ENCODE results near the gene CTBP2. TPM values are rescaled to one million over a fixed set of nuclear protein-coding genes. Genes with fewer than 3 reads are reported as not detected.
"Not testable (repeated sequence)": the region's sequence is repeated elsewhere in the genome, so short reads cannot be mapped to it uniquely, and the experiment has no call there.

Gene CTBP2
- total RNA-seq, 1 donor from 2014 or later = 94.5 TPM

DNA sequence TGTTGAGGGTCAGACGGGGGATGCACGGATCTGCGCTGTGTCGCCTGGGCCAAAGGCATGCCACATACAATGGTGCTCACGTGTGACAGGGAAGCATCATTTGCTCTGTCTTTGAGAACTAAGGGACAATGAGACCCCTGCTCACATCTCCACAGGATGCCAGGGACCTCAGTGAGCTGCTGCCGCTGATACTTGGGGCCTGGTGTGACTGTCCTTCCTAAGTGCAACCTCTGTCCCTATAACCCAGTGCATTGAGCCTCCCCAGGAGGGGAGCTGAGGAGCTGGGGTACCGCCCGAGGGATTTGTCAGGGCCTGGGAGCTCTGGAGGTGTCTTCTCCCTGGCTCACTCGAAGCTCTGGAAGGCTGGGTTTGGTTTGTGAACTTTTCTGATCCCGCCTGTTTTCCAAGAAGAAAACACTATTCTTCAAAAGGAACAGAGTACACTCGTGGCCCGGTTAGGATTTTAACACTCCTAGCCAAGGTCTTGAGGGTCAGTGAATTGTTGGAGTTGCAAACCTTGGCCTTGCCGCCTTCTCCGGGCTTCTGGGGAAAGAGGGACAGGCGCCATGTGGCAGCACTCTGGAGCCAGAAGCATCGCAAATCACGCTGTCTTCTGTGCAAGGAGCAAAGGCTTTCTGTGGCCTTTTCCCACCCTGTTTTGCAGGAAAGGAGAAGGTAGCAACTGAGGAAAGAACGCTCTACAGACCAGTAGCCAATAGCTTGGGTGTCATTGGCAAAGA, 26.2 kb upstream of the CTBP2 start:
- no peak for DNase-seq (ENCODE audit: low spot score)

DNA sequence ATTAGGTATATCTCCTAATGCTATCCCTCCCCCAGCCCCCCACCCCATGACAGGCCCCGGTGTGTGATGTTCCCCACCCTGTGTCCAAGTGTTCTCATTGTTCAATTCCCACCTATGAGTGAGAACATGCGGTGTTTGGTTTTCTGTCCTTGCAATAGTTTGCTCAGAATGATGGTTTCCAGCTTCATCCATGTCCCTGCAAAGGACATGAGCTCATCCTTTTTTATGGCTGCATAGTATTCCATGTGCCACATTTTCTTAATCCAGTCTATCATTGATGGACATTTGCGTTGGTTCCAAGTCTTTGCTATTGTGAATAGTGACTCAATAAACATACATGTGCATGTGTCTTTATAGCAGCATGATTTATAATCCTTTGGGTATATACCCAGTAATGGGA, 18.7 kb upstream of the CTBP2 start:
- DNase-seq (ENCODE audit: low spot score) = not testable (repeated sequence)

DNA sequence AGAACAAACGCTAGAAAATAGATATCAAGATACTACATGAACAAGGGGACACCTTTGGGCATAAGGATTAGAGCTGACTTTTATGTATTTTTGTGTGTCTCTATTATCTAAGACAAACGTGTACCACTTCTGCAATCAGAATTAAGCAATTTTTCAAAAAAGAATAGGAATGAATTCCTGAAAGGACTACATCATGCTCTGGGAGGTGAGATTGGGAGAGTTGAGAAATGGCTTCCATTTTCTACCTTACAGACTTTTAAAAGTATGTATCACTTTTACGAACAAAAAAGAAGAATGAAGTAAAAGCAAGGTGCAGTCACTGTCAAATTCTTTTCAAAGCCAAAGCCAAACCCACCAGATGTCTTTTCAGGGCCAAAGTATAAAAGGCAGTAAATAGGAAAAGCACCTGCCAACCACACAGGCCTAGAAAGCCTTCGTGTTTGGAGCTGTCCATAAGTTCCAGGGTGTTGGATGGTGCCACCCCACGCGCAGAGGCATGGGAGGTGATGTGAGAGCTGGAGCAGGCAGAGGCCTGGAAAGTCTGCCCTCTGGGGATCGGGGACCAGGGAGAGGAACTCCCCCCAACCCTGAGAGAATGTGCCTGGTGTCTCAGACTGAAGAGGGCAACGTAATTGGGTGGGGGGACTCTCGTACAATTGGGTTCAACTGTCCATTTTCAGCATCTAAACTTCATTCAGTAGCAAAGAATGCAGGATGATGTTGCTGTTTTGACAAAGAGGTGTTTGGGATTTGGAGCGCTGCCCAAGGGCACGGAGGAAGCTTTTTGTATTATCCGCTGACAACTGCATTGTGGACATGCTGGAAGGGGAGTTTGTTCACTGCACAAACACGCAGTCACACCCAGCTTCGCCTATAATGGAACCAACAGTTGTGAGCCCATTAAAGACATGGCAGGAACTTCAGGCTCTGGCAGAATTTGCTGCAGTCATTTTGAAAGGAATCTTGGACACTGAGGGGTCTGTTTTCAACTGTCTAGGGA, 17.6 kb upstream of the CTBP2 start:
- no peak for DNase-seq (ENCODE audit: low spot score)

DNA sequence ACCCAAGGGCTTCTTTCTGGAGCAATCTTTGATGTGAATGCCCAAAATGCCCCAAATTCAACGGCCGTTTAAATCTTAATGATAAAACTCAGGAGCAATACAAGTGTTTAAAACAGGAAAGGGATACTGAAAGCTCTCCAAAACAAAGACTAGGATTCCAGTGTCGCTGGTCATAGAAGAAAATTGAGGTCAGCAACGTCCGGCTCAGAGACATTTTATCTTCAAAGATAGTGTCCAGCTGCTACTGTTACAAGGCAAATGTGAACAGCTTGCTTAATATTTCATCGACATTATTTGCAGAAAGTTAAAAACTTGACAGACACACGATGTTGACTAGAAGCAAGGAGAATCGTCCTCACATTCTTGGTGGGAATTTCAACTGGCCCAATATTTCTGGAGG, 15.4 kb upstream of the CTBP2 start:
- no peak for DNase-seq (ENCODE audit: low spot score)

DNA sequence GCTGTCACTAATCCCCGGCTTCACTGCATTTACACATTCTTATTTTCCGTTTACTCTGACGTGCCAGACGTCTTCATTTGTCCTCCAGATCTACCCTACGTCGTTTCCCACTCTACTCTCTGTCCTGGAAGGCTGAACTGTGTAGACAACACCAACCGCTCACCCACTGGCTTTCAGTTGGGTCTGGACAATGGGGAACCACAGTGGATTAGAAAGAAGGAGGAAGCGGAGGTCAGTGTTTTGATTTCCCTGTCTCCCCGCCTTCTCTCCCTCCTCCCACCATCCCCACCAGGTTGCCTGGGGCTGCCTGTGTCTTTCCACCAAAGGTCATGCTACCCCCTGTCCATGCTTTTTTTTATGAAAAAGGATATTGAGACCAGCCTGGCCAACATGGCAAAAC, 14.0 kb upstream of the CTBP2 start:
- no peak for DNase-seq (ENCODE audit: low spot score)

DNA sequence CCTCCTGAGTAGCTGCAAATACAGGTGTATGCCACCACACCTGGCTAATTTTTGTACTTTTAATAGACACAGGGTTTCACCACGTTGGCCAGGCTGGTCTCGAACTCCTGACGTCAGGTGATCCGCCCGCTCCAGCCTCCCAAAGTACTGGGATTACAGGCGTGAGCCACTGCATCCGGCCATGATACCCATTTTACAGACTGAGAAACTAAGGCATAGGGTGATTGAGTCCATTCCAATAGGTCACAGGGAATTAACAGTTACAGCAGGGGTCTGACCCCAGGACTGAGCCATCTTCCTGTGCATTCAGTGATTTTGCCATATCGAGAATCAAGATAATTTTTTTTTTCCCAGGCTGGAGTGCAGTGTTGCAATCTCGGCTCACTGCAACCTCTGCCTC, 12.3 kb upstream of the CTBP2 start:
- no peak for DNase-seq (ENCODE audit: low spot score)

DNA sequence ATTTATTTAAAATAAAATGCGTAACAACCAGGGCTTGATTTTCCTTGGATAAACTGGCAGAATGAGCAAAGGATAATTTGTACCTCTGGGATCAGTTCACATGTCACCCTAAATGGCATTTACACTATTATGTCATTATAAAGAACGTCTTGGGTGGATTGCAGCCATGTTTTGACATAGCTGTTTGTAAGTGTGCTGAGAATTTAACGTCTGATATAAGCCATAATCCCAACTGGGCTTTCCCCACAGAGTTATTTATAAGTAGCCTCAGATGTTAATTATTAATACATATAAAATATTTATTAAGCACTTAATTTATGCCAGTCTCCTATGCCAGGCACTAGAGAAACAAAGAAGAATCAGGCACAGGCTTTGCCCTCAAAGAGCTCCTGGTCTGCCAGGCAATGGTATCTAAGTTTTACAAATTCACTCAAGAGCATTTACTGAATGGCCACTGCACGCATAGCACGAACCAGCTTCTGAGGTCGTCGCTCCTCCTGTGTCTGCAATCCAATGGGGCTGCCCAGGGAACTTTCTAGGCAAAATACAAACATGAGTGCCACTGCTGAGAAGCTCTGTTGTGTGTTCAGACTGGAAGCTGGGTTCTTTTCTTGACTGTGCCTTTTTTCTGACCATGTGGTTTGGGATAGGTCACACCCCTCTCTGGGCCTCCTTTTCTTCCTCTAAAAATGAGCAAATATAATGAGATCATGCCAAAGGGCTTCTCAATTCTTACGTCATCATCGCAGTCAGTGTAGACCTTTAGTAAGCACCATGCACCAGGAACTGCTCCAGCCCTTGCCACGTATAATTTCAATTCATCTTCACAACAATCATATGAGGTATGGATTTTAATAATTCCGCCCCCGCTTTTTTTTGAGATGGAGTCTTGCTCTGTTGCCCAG, 11.3 kb upstream of the CTBP2 start:
- no peak for DNase-seq (ENCODE audit: low spot score)

DNA sequence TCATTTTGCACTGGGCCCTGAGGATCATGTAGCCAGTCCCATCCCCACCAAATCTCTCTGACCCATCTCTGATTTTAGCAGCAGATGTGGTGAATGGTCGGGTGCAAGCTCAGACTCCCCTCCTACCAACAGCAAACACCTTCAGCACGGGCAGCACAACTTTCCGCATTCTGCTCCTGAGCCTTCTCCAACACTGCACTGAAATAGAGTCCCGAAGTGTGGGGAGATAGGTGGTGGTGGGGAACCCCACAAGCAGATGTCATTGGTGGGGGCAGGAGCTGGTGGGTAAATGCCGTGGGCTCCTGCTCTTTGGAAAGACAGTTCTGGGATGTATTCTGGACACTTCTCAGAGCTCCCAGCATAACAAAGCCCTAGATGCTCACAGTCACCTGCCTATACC, 9.6 kb upstream of the CTBP2 start:
- no peak for DNase-seq (ENCODE audit: low spot score)

DNA sequence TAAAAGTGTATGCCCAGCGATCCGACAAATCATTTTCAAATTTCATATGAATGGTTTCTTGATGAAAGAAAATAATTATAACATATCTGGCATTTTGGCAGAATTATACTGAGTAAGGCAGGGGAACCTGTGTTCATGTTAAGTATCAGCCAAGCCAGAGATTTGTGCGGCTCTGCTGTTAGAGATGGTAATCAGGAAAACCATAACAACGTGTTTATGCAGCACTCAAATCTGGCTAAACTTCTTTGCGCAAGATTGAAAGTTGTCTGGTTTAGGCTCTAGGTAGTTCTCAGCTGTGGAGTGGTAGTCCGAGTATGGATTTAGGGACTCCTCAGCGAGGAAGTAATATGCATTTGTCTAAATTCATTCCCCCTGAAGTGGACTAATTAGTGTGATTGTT, 8.9 kb upstream of the CTBP2 start:
- DNase-seq (ENCODE audit: low spot score) = no peak

DNA sequence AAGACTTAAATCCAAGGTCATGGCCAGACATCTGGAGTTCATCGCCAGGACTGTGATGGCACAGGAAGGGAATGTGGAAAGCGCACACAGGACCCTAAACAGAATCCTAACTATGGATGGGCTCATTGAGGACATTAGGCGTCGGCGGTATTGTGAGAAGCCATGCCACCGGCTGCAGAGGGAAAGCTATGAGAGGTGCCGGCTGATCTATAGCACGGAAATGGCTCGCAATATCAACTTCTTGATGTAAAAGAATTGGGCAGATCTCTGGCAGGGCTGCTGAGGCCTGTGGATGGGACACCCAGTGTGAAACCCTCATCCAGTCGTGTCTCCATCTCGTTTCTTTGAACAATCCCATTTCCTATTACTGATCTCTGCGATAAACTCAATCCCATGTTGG, 6.3 kb upstream of the CTBP2 start:
- no peak for DNase-seq (ENCODE audit: low spot score)

DNA sequence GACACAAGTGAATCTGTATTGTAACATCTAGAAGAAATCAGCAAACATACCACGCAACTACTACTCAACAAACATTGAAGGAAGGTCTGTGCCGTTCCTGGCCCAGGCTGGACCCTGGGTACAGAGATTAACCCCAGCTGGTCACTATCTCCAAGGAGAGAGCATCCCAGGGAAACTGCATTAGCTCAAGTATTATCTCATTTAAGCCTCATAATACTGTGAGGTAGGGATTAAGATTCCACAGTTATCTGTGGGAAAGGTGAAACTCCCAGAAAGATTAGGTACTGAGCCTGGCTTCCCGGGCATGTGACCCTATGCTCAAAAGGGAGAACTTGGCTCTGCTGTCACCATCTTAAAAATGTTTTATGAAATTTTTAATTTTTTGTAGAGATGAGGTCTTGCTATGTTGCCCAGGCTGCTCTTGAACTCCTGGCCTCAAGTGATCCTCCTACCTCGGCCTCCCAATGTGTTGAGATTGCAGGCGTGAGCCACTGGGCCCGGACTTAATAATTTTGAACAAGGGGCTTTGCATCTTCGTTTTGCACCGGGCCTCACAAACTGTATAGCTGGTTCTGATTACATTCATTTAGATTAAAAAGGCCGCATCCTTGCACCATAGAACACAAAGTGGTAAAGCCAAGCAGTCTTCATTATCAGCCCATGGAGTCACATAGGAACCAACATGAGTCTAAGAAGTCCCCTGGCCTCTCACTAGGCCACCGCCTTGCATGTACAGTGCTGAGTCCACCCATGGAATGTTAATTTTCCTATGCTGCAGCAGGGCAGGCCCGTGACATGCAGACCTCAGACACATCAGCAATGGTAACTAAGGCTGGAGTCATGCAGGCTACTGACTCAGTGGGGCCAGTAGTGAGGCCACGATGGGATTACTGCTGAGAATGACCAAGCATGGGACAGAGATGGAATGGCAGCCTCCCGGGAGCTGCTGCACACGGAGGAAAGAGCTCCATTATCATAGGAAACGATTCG, 5.5 kb upstream of the CTBP2 start:
- no peak for DNase-seq (ENCODE audit: low spot score)

DNA sequence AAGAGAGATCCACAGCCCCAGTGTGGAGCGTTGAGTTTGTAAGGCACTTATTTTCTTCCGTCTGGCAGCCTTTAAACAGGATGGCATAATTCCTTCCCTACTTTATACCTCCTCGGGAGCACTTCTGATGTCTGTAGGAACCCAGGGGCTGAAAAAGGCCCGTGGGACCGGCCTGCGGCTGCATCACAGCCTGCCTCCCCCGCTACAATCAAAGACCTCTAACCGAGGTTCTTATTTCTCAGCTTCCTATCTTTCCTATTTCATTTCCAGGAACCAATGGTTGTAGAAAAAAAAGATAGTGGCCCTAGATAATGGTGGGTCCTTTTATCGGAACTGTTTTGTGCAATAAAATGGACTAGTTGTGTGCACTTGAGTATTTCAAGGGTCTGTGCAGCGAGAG, 4.1 kb upstream of the CTBP2 start:
- DNase-seq (ENCODE audit: low spot score) = no peak

DNA sequence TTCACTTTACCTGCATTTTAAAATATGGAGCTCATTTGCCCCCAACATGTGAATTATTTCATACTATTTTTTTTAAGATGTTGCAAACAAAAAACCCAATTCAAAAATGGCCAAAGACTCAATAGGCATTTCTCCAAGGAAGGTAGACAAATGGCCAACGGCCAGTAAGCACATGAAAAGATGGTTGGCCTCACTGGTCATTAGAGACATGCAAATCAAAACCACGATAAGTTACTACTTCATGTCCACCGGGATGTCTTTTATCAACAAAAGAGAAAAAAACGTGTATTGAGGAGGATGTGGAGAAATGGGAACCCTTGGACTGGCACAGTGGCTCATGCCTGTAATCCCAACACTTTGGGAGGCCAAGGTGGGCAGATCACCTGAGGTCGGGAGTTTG, 3.4 kb upstream of the CTBP2 start:
- no peak for DNase-seq (ENCODE audit: low spot score)

DNA sequence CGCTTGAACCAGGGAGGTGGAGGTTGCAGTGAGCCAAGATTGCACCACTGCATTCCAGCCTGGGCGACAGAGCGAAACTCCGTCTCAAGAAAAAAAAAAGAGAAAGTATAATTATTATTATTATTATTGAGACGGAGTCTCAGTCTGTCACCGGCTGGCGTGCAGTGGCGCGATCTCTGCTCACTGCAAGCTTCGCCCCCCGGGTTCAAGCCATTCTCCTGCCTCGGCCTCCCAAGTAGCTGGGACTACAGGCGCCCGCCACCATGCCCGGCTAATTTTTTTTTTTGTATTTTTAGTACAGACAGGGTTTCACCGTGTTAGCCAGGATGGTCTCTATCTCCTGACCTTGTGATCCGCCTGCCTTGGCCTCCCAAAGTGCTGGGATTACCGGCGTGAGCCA, 2.9 kb upstream of the CTBP2 start:
- DNase-seq (ENCODE audit: low spot score) = not testable (repeated sequence)

DNA sequence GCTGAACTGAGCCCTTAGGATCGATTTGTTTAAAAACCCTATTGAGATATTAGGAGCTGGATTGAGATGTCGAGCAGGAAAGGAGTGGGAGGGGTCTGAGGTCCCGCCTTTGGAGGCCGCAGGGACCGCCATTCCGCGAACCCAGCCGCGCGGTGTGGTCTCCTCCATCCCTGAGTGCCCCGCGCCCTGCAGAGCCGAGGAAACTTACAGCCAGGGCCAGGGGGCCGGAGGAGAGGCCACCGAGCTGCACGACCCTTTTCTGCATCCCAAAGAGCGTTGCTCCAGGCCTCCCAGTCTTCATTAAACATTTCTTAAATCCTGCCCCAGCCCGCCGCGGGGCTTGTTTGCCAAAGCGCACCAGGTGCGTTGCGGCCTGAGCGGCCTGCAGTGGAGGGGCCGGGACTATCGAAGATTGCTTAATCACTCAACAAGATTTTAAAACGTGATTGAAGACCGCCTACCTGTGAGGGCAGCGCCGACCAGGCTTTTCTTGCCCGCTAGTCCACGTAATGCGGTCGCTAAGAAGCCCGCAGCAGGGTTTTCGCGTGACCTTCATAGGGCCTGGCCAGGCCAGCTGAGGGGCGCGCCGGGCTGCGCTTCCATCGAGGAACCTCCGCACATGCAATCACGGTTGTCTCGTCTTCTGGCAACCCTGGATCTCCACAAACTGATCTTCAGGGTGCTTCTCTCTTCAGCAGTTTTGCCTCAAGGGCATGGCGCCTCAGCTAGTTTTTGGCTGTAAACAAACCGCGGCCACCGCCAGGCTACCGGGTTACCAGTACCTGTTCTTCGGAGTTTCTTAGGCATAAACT, 2.0 kb upstream of the CTBP2 start:
- peak; percentile 42 for DNase-seq (ENCODE audit: low spot score)

DNA sequence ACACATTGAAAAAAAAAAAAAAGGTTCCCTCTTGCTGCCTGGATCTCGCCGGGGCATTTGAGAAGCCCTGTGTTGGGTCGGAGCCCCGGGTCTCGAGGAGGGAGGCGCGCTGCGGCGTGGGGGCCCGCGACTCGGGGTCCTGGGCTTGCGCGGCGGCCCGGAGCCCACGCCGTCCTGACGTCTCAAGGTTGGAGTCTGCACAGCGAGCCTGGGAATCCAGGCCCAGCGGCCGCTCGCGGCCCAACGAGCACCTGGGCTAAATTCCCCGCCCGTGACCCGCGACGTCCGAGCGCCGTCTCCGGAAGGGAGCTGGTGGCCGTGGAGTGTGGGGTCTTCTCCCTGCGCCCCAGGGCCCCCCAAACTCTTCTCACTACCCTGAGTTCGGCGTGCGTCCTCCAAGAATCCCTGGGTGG, 1.4 kb upstream of the CTBP2 start:
- no peak for DNase-seq (ENCODE audit: low spot score)

DNA sequence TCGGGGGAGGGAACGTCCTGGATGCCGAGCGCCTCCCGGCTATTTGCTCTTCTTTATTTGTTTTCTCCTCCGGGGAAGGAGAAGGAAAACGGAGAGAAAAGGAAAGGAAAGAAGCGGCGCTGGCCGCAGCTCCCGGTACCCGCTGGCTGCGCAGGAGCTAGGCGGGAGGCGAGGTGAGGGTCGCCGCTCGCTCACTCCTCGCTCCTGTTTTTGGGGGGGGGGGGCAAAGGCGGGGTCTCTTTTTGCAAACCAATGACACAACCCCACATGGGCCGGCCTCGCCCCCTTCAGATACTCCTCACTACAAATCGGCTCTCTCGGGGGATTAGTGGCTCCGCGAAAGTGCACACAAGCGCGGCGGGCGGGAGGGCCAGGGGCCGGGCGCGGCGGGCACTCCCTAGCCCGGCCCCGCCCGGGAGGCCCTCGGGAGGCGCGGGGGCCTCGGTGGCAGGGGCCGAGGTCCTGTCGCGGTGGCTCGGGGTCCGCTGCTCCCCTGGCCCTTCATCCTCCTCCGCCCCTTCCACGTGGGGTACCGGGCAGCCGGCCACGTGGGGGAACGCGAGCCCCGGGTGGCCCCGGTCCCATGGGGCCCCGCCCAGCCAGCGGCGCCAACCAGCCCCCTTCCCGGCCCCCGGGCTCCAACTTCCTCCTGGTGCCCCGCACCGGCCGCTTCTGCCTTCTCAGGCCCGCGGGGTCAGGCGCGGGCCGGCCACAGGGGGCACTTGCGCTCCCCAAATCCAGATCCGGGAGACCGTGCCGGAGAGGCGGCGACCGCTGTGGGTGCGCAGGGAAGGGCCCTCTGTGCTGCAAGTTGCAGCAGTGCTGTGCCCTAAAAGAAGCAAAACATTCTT, 718 bp upstream of the CTBP2 start:
- peak; percentile 77 for DNase-seq (ENCODE audit: low spot score)

DNA sequence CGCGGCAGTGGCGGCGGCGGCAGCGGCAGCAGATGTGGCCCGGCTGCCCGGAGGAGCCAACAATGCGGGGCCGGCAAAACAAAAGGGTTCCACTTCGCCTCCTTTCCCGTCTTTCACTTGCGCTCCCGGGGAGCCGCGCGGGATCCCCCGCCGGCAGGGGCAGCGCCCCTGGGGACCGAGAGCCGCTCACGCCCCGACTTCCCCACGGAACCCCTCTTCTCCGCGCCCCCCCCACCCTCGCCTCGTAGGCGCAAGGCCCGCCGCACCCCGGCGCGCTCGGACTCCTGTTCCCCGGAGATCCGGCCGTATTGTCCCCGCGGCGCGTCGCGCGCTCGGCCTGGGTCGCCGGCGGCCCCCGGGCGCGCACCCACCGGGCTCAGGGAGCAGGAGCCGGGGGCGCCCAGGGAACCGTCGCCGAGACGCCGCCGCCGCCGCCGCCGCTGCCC, 854 bp downstream of the CTBP2 start:
- DNase-seq (ENCODE audit: low spot score) = peak; percentile 43
